Muscle of leg (tissue), 11 donors: Measurements from ENCODE around the gene CACTIN. TPM values are rescaled to one million over a fixed set of nuclear protein-coding genes. Genes with fewer than 3 reads are reported as not detected.

Source experiments
- DNase-seq: peaks from one replicate; pipeline ENCODE4 v3.0.0; 2013
- H3K27ac ChIP-seq: one replicate; pipeline ENCODE4 v1.5.1; 2013; ENCODE audit warnings: mild to moderate bottlenecking, low read length, control low read depth
- H3K27me3 ChIP-seq: one replicate; pipeline ENCODE4 v1.6.1; 2013; ENCODE audit warnings: low read length; ENCODE audit not compliant: control insufficient read depth, insufficient read depth
- H3K36me3 ChIP-seq: one replicate; pipeline ENCODE4 v1.6.1; 2013; ENCODE audit warnings: low read length; ENCODE audit not compliant: control insufficient read depth, insufficient read depth
- H3K4me1 ChIP-seq: one replicate; pipeline ENCODE4 v1.6.1; 2013; ENCODE audit warnings: low read length; ENCODE audit not compliant: control insufficient read depth, insufficient read depth
- H3K4me3 ChIP-seq: one replicate; pipeline ENCODE4 v1.5.1; 2013; ENCODE audit warnings: low read length, control low read depth
- H3K9me3 ChIP-seq: replicated peaks from 2 replicates; pipeline ENCODE4 v1.6.1; 2013; ENCODE audit warnings: low read depth, low read length; ENCODE audit not compliant: control insufficient read depth
- WGBS: methylation state at CpG from one replicate; pipeline ENCODE4 v1.1.5; 2013; ENCODE audit warnings: missing lambda C conversion rate; ENCODE audit not compliant: insufficient coverage; 5-methylcytosine and 5-hydroxymethylcytosine counted together
- polyA plus RNA-seq, 8 donors: library from polyadenylated mRNA; unstranded; fragments of 120-200 nt; gene quantifications; one replicate each; pipeline versions ENCODE4 v1.2.1 to v1.2.3, GENCODE V29; 2013; ENCODE audit warnings: inconsistent platforms in 1 of 8, low replicate concordance in 1 of 8; ENCODE audit not compliant: insufficient read length in 8 of 8, insufficient read depth in 1 of 8
- total RNA-seq: library from RNA; stranded (reverse); fragments of 120-200 nt; gene quantifications from one replicate; pipeline ENCODE4 v1.2.4, GENCODE V29; 2013

Gene CACTIN
- total and polyA plus RNA-seq, 9 donors = 20.1 to 24.1 (median 22.6) TPM

- no peak for DNase-seq
- 87% methylated on average over 18 of the region's 23 CpGs for WGBS
- H3K4me1 ChIP-seq = peaks cover 4% of the 10 kb centered on the region
- no peaks in the 10 kb centered on the region for H3K9me3 ChIP-seq
- H3K27ac ChIP-seq = no peak overlapping the region
- H3K27me3 ChIP-seq = no peaks in the 10 kb centered on the region
- H3K4me3 ChIP-seq = no peak overlapping the region
- H3K36me3 ChIP-seq = peaks cover 78% of the 10 kb centered on the region
These were observed 19.9 kb upstream of the CACTIN start for GRCh38 chr19:3646336-3647092.

DNA sequence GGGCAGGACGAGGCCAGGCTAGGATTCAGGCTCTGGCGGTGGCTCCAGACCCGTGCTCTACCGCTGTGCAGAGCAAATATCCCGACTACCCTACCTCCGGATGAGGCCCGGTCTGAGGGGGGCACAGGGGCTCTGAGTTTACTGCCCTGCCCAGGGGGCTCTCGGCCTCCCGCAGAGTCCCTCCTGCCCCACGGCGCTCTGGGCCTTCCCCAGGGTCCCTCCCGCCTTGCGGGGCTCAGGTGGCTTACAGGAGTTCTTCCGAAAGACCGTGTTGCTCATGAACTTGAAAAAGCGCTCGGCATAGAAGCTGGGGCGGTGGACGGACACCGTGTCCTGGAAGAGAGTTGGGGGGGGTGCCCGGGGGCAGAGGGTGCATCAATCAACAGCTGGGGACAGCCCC lies 19.1 kb upstream of the CACTIN start:
- H3K27me3 ChIP-seq = no peaks in the 10 kb centered on the region
- no peak overlapping the region for H3K4me3 ChIP-seq
- H3K27ac ChIP-seq = no peak overlapping the region
- DNase-seq = no peak
- H3K9me3 ChIP-seq = no peaks in the 10 kb centered on the region
- WGBS = 87% methylated on average over 18 of the region's 21 CpGs
- H3K4me1 ChIP-seq = peaks cover 4% of the 10 kb centered on the region
- H3K36me3 ChIP-seq = peaks cover 79% of the 10 kb centered on the region

DNA sequence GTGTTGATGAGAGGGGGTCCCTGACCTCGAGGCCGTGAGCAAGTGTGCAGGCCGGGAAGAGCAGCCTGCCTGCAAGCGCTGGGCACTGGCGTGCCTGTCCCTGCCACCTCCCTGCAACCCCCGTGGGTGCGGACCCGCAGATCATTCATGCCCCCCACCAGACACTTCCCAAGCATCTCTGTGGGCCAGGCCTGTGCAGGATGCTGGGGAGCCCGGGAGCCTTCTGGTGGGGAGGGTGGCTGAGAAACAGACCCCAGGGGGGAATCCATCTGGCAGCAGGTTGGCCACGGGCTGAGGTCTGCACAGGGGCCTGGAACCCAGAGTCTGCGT lies 18.4 kb upstream of the CACTIN start:
- WGBS = 67% methylated on average over 3 of the region's 11 CpGs
- Histone ChIP-seq H3K4me1 (peaks cover 4% of the 10 kb centered on the region), H3K36me3 (peaks cover 73% of the 10 kb centered on the region), H3K4me3 (no peak overlapping the region), H3K27me3 (no peaks in the 10 kb centered on the region), H3K27ac (no peak overlapping the region), H3K9me3 (no peaks in the 10 kb centered on the region)
- DNase-seq = no peak

GRCh38 chr19:3644351-3645066 lies 17.9 kb upstream of the CACTIN start:
- Histone ChIP-seq H3K27me3 (no peaks in the 10 kb centered on the region), H3K4me1 (peaks cover 4% of the 10 kb centered on the region), H3K4me3 (no peak overlapping the region), H3K9me3 (no peaks in the 10 kb centered on the region), H3K36me3 (peaks cover 76% of the 10 kb centered on the region), H3K27ac (no peak overlapping the region)
- DNase-seq = no peak
- WGBS = 62% methylated on average over 18 of the region's 19 CpGs

- Histone ChIP-seq H3K4me1 (peaks cover 4% of the 10 kb centered on the region), H3K4me3 (no peak overlapping the region), H3K27me3 (no peaks in the 10 kb centered on the region), H3K27ac (no peak overlapping the region), H3K9me3 (no peaks in the 10 kb centered on the region), H3K36me3 (peaks cover 83% of the 10 kb centered on the region)
- no peak for DNase-seq
- WGBS = 86% methylated on average over 17 of the region's 28 CpGs
These were observed 17.2 kb upstream of the CACTIN start for GRCh38 chr19:3643674-3644313.

- Histone ChIP-seq H3K4me1 (peaks cover 4% of the 10 kb centered on the region), H3K9me3 (no peaks in the 10 kb centered on the region), H3K27me3 (no peaks in the 10 kb centered on the region), H3K4me3 (no peak overlapping the region), H3K36me3 (peaks cover 83% of the 10 kb centered on the region), H3K27ac (no peak overlapping the region)
- DNase-seq = no peak
- 85% methylated on average over 30 of the region's 36 CpGs for WGBS
These were observed 16.5 kb upstream of the CACTIN start for GRCh38 chr19:3642987-3643673.

DNA sequence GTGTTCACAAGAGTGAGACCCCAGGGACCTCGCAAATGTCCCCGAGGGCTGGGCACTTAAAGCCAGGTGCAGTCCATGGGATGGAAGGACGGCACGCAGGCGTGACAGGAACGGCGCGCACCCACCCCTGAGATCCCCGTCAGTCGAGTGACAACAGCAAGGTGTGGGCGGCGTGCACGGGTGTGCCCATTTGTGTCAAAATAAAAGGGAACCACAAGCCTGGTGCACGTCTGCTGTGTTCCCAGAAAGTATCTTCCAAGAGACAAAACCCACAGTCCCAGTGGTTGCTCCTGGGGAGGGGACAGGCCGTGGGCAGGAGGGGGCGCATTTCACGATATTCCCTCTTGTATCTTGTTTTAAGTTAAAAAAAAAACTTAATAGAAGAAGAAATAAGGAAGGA lies 15.7 kb upstream of the CACTIN start:
- H3K36me3 ChIP-seq = peaks cover 78% of the 10 kb centered on the region
- no peak for DNase-seq
- H3K4me3 ChIP-seq = no peak overlapping the region
- H3K27me3 ChIP-seq = no peaks in the 10 kb centered on the region
- WGBS = 93% methylated on average over 14 of the region's 17 CpGs
- H3K9me3 ChIP-seq = no peaks in the 10 kb centered on the region
- no peak overlapping the region for H3K27ac ChIP-seq
- peaks cover 4% of the 10 kb centered on the region for H3K4me1 ChIP-seq

DNA sequence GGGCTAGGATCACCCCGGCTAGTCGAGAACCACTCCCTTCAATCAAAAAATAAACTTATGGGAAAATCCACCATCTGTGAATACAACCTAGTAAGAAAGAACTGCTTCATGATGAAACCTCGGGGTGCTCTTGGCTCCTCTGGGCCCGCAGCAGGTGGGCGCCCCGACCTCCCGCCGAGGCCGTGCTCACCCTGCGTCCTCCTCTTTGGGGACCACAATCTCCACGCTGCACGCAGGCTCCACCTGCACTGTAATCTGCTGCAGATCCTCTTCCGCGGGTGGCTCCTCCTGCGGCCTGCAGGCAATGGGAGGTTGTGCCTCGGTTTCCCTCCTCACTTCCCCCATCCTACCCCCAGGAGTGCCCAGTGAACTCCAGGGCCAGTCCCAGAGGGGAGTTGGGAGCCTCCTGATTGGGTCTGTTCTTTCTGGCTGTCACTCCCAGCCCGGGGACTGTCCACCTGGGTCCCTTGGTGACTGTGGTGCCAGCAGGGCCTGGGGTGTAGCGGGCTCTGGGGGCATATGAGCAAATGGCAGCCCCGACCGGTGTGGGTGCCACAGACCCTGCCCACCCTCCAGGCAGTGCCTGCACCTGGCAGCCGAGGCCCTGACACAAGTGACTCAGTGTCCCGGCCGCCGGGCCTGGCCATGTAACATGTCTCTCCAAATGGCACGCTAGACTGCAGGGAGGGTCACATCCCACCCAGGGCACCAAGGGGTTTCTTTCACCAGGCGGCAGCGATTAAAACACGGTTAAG lies 15.1 kb upstream of the CACTIN start:
- DNase-seq = no peak
- Histone ChIP-seq H3K9me3 (no peaks in the 10 kb centered on the region), H3K4me1 (peaks cover 4% of the 10 kb centered on the region), H3K27ac (no peak overlapping the region), H3K27me3 (no peaks in the 10 kb centered on the region), H3K4me3 (no peak overlapping the region), H3K36me3 (peaks cover 80% of the 10 kb centered on the region)
- 90% methylated on average over 19 of the region's 28 CpGs for WGBS

DNA sequence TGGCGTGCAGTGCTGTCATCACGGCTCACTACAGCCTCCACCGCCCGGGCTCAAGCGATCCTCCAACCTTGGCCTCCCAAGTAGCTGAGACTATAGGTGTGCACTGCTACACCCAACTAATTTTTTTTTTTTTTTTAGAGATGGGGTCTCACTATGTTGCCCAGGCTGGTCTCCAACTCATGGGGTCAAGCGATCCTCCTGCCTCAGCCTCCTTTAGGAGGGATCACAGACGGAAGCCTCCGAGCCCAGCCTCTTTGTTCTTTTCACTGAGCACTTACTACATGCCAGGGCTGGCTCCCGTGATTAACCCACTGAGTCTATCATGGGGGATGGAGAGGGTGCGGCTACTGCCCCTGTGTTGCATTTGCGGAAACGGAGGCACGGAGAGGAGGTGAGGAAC lies 12.9 kb upstream of the CACTIN start:
- Histone ChIP-seq H3K4me1 (no peaks in the 10 kb centered on the region), H3K36me3 (peaks cover 63% of the 10 kb centered on the region), H3K4me3 (no peak overlapping the region), H3K27me3 (no peaks in the 10 kb centered on the region), H3K9me3 (no peaks in the 10 kb centered on the region), H3K27ac (no peak overlapping the region)
- WGBS = 100% methylated on average over 2 of the region's 13 CpGs
- DNase-seq = no peak
